ENCODE measurements around the gene CELF6.

Gene CELF6

DNA sequence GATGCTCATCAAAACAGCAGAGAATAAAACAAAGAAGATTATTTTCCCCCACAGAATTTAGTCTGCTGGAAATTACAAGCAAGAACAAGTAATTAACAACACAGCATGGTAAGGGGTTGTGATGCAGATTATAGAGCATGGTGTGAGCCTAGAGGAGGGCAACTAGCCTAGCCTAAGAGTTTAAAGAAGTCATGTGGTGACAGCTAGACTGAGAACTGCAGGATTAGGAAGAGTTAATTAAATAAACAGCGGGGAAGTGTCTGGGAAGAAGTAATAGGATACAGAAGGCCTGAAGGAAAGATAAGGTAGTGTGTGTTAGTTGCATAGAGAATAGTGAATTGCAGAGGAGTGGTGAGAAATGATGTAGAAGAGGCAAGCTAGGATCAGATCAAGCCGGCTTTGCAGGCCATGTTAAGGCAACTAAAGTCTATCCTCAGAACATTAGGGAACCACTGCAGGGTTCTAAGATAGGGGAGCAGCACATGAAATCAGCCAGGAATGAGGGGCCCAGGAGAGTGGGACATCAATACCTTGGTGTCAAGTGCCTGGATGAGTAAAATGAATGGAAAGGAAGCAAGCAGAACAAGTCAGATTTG lies 77.1 kb downstream of the CELF6 start:
- no peak for TF ChIP-seq JUND (IDR thresholded peaks at IDR 0.05; ENCODE audit: low read depth)
- DNase-seq (ENCODE audit: low read depth in 1 of 2, low spot score in 1 of 2) = no peak
- in situ Hi-C loops (cut with HindIII; ENCODE audit: low pct_unique_long_range_greater_than_20kb, low sequenced_read_pairs) = no loop called here

- TF ChIP-seq JUND (IDR thresholded peaks at IDR 0.05; ENCODE audit: low read depth) = no peak
- no peak for DNase-seq (ENCODE audit: low read depth in 1 of 2, low spot score in 1 of 2)
- in situ Hi-C loops (cut with HindIII; ENCODE audit: low pct_unique_long_range_greater_than_20kb, low sequenced_read_pairs) = no loop called here
Observed at GRCh38 chr15:72239652-72240051, 80.3 kb downstream of the CELF6 start.

DNA sequence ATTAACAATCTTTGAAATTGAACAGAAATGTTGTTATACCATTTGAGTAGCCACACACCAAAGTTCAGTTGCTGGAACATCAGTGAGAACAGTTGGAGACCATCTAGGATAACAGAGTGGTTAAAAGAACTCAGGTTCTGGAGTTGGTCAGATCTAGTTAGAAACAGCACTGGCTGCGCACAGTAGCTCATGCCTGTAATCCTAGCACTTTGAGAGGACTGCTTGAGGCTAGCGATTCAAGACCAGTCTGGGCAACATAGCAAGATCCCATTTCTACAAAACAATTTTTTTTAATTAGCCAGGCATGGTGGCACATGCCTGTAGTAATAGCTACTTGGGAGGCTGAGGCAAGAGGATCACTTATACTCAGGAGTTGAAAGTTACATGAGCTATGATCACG lies 81.4 kb downstream of the CELF6 start:
- no peak for DNase-seq (ENCODE audit: low read depth in 1 of 2, low spot score in 1 of 2)
- TF ChIP-seq JUND (IDR thresholded peaks at IDR 0.05; ENCODE audit: low read depth) = no peak
- in situ Hi-C loops (cut with HindIII; ENCODE audit: low pct_unique_long_range_greater_than_20kb, low sequenced_read_pairs) = no loop called here

DNA sequence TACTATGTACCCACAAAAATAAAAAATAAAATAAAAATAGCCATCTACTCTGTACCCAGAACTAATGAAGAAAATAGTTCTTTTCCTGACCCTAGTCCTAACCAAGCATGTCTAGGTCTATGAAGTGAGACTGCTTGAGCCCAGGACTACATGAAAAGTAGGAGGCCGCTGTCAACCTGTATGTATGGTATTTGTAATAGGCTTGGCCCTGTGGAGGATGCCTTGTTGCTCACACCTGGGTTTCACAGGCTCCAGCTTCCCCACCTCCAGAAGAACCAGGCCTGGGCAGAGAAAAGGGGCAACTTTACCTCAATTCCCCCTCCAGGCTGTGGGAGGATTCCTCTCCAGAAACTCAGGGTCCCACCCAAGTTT lies 82.1 kb downstream of the CELF6 start:
- in situ Hi-C loops (cut with HindIII; ENCODE audit: low pct_unique_long_range_greater_than_20kb, low sequenced_read_pairs) = no loop called here
- DNase-seq (ENCODE audit: low read depth in 1 of 2, low spot score in 1 of 2) = no peak
- no peak for TF ChIP-seq JUND (IDR thresholded peaks at IDR 0.05; ENCODE audit: low read depth)

DNA sequence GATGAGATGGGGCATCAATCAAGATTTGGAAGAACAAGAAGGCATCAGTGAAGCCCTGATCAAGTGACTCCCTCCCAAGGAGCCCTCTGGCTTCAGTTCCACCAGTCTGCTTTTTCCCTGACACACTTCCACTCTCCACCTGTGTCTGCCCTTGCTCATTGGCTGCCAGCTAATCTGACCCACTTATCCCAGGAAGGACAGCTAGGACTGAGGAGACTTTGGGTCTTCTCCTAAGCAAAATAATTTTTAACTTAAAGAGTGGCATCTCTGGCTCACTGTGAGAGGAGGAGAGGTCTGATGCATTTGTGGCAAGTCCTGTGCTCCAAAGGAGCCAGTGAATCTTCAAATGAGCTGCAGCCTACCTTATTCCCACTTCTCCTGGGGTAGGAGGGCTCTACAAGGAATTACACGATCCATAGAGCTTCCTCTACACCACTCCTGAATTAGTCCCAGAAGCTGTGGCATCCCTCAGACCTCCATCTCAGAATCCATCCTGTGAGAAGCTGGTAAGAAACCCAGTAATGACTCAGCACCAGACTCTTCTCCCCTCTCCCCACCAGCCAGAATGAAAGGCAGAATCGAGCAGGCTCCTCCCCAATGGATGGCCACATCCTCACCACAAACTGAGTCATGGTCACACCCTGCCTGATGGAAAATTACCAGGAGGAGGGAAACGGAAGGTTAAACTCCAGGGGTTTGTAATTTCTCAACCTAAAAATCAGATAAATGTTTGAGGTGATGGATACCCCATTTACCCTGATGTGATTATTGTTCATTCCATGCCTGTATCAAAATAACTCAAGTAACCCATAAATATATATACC lies 82.7 kb downstream of the CELF6 start:
- DNase-seq (ENCODE audit: low read depth in 1 of 2, low spot score in 1 of 2) = peak in 1 of 2 experiments; percentile 48
- in situ Hi-C loops (cut with HindIII; ENCODE audit: low pct_unique_long_range_greater_than_20kb, low sequenced_read_pairs) = no loop called here
- TF ChIP-seq JUND (IDR thresholded peaks at IDR 0.05; ENCODE audit: low read depth) = no peak

DNA sequence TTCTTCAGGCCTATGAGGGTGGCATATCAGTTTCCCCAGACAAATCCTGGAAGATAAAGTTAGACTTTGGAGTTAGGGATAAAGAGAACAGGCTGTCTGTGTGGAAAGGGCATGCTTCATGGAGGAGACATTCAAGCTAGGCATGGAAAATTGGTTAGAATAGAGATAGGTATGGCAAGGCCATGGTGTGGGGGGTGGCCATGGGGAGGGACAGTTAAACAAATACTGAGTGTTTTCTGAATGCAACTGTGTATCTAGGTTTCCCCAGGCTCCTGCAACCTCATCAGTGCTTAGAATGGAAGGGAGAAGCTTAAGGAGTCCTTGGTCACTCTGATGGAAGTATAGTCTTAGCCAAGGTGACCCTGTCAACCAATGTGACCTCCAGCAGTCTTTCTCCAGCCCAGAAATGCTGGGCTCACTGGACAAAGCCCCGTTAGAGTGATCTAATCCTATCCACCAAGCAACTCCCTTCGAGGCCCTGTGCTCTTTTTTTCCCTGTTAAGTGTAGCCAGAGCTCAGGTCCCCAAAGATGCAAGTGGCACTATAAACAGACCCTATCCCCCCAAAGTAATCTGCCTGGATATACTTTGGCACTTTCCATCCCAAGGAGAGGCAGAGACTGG lies 83.5 kb downstream of the CELF6 start:
- no peak for TF ChIP-seq JUND (IDR thresholded peaks at IDR 0.05; ENCODE audit: low read depth)
- no peak for DNase-seq (ENCODE audit: low read depth in 1 of 2, low spot score in 1 of 2)
- in situ Hi-C loops (cut with HindIII; ENCODE audit: low pct_unique_long_range_greater_than_20kb, low sequenced_read_pairs) = no loop called here

- no peak for DNase-seq (ENCODE audit: low read depth in 1 of 2, low spot score in 1 of 2)
- in situ Hi-C loops (cut with HindIII; ENCODE audit: low pct_unique_long_range_greater_than_20kb, low sequenced_read_pairs) = no loop called here
- no peak for TF ChIP-seq JUND (IDR thresholded peaks at IDR 0.05; ENCODE audit: low read depth)
Observed at GRCh38 chr15:72235298-72235697, 84.7 kb downstream of the CELF6 start.
